LNCAP (cell line): ENCODE measurements around the gene CAPG.

ENCODE experiments used
- CTCF ChIP-seq: fragments of 450-650 bp; IDR thresholded peaks from 2 replicates; pipeline ENCODE4 v1.5.1; 2017; ENCODE audit warnings: mild to moderate bottlenecking

CAPG gene

GRCh38 chr2:85356186-85356585 lies 54.0 kb downstream of the CAPG start:
- TF ChIP-seq CTCF, result no peak

- TF ChIP-seq CTCF, result no peak
Observed at GRCh38 chr2:85355521-85355920, 54.6 kb downstream of the CAPG start.

GRCh38 chr2:85355073-85355410 lies 55.1 kb downstream of the CAPG start:
- TF ChIP-seq CTCF, result no peak

GRCh38 chr2:85354286-85355072 lies 55.7 kb downstream of the CAPG start, which contains the start of the genes ELMOD3 and RETSAT:
ELMOD3 (plus strand) TSS chr2:85354769; CDS start chr2:85357199, 2,430 bp downstream.
RETSAT (minus strand) TSS chr2:85354528; CDS start chr2:85354507, 21 bp downstream.
- TF ChIP-seq CTCF, result no peak

- no peak for TF ChIP-seq CTCF
Observed at GRCh38 chr2:85353876-85354285, 56.3 kb downstream of the CAPG start.

GRCh38 chr2:85347599-85347998 lies 62.6 kb downstream of the CAPG start:
- TF ChIP-seq CTCF, result no peak
